Kasumi-1 (cell line): ENCODE measurements around the gene PHB1.
A peak's percentile ranks its signal among the peaks of the same experiment; 100 is the strongest.
"Not testable (repeated sequence)": the region's sequence is repeated elsewhere in the genome, so short reads cannot be mapped to it uniquely, and the experiment has no call there.

Experiments used
- DNase-seq, 2 experiments: peaks; one replicate each; lab custom pipeline; 2025; lab: John Stamatoyannopoulos, UW

Gene PHB1

DNA sequence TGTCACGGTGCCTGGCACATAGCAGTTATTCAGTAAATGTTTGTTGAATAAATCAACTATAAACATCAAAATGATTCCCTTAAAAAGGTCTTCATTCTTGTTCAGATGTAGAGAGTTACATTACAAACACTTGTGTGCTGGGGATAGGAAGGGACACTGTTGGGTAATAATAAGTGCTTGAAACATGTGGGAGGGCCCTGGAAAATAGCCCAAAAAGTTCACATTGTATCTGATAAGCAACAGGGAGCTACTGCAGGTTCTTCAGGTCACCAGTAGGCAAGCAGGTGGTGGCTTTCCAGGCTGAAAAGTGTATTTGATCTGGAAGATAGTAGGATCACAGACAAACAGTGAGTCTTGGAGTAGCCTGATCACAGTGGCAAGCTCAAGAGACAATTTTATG is 33.6 kb downstream of the PHB1 start:
- DNase-seq: no peak

DNA sequence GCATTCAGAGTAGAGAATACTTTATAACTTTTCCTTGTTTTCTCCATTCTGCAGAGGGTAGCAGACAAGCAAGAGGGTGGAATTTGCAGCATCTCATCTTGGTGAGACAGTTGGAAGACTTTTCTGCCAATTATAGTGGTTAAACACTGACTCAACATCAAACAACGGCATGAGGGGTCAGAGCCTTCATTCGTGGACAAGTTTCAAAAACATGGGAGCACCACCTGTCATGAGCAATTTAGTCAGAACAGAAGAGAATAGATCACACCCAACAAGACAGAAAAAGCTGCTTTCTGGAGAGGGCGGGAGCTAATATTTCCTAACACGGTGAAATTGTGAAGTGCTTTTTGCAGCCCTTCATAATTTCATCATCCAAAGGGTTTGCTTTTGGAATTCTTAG is 34.8 kb downstream of the PHB1 start:
- DNase-seq: no peak

GRCh38 chr17:49378311-49378710 is 36.4 kb downstream of the PHB1 start:
- DNase-seq: no peak

GRCh38 chr17:49375544-49375943 is 39.1 kb downstream of the PHB1 start:
- no peak for DNase-seq

GRCh38 chr17:49373115-49373514 is 41.6 kb downstream of the PHB1 start:
- DNase-seq: no peak

GRCh38 chr17:49372425-49372824 is 42.3 kb downstream of the PHB1 start:
- no peak for DNase-seq

DNA sequence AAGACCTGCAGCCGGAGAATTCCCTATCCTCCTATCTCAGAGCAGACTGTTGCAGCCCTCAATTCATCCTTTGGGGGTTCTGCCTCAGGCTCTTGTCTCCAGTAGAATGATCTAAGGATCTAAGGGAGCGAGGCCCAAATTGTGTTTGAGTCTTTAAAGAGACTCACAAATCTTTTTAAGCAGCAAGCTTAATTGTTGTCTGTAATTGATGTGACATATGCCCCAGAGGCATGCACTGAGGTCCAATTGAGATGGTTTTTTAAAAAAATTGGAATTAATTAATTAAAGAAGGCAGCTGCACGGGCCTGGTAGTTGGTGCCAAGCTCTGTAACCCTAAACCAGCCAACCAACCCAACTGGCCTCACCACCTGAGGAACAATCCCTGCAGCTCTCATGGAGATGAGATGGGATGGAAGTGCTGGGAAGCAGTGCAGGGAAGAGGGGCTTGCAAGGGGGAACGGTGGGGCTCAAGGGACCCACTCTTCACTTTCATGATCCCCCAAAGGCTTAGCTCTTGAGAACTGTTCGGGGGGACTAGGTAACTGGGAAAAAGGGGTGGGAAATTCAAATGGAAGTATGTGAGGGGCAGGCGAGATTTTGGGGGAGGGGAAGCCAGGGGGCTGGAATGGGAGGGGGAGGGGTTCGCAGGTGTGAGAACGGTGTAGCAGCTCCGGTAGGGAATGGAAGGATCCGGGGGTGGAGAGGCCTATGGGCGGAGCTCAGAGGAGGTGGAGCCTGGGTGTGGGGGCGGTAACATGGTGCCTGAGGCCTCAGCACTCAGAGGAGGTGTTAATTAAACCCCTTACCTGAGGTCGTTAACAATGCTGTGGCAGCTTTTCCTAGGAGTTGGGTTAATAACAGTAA is 43.5 kb downstream of the PHB1 start:
- DNase-seq: no peak

DNA sequence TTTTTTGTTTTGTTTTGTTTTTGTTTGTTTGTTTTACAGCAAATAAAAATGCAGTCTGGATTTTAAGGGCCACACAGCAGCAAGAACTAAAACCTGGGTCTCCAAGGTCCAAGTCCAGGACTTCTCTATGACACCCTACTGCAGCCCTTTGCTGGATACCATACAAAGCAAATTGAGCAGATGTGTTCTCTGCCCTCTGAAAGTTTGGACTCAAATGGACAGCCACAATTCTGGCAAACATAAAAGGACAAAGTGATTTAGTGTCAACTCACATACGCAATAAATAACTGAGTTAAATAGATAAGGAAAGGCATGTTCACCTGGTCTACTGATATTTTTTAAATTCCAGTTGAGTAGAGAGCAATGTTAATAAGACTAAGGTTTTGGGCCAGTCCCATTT is 44.9 kb downstream of the PHB1 start:
- DNase-seq: no peak

DNA sequence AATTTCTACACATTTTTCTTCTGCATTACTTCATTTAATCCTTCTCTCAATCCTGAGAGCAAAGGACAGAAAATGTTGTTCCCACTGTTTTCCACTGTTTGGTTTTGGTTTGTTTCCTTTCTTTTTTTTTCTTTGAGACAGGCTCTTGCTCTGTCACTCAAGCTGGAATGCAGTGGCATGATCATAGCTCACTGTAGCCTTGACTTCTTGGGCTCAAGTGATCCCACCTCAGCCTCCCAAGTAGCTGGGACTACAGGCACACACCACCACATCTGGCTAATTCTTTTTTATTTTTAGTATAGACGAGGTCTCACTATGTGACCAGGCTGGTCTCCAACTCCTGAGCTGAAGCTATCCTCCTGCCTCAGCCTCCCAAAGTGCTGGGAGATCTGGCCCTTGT is 45.6 kb downstream of the PHB1 start:
- no peak for DNase-seq

- DNase-seq: peak; percentile 28 to 67
These were observed 49.0 kb downstream of the PHB1 start for GRCh38 chr17:49365667-49366066.

DNA sequence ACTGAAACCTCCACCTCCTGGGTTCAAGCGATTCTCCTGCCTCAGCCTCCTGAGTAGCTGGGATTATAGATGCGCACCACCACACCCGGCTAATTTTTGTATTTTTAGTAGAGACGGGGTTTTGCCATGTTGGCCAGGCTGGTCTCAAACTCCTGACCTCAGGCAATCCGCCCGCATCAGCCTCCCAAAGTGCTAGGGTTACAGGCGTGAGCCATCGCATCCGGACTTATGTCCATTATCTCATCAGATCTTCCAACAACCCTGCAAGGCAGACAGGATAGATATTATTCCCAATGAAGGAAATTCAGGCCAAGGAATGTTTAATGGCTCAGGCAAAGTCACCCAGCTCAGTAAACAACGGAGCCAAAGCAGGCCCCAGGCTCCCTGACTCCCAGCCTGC is 49.6 kb downstream of the PHB1 start:
- not testable (repeated sequence) for DNase-seq

- DNase-seq: no peak
These were observed 50.6 kb downstream of the PHB1 start for GRCh38 chr17:49364119-49364518.

- DNase-seq: no peak
These were observed 51.4 kb downstream of the PHB1 start for GRCh38 chr17:49363251-49363650.

- no peak for DNase-seq
These were observed 52.0 kb downstream of the PHB1 start for GRCh38 chr17:49362723-49363117.

- peak; percentile 88 to 90 for DNase-seq
These were observed 52.6 kb downstream of the PHB1 start, which contains the start of gene ZNF652 for GRCh38 chr17:49361902-49362722. ZNF652 (minus strand) TSS chr17:49362250; CDS start chr17:49317725, 44,525 bp downstream.

- DNase-seq: peak; percentile 84
These were observed 53.4 kb downstream of the PHB1 start for GRCh38 chr17:49361129-49361901.

DNA sequence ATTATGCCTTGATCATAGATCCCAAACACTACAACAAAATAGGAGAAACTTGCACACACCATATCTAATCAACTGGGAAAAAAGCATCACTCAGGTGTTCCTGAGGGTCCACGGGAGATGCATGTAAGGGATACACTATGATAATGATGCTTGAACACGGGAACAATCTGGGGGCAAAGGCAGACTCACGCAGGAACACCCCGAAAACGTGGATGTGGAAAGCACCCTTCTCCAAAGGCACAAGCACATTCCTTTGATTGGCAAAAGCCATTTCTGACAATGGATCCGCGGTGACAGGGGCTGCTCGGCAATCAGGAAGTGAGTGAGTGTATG is 53.9 kb downstream of the PHB1 start:
- no peak for DNase-seq

GRCh38 chr17:49359990-49360795 is 54.5 kb downstream of the PHB1 start:
- no peak for DNase-seq

- DNase-seq: peak in 1 of 2 experiments; percentile 11
These were observed 55.9 kb downstream of the PHB1 start for GRCh38 chr17:49358641-49359247.

DNA sequence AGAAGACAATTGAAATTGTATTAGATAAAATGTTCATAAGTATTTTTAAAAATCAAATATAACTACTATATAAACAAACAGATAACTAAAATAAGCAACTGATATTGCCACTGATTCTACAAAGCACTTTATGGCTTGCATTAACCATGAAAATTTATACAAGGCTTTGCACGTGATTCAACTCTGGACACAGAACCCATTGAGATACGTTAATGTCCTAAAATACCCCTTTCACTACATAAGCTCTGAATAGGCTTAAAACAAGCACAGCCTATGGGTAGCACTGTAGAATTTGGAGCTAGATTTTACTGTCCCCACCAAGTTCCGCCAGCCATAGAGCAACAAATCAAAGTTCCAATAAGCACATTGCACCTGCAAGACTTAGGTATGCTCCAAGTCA is 57.2 kb downstream of the PHB1 start:
- DNase-seq: no peak

- no peak for DNase-seq
These were observed 58.4 kb downstream of the PHB1 start for GRCh38 chr17:49356320-49356719.
